ENCODE results near the gene SFTA2. TPM values are rescaled to one million over a fixed set of nuclear protein-coding genes. Genes with fewer than 3 reads are reported as not detected.

The SFTA2 gene
- total RNA-seq, 1 experiment from 2014 or later, result not detected

GRCh38 chr6:30886897-30887255 is 45.1 kb downstream of the SFTA2 start:
- Histone ChIP-seq H2BK15ac (ENCODE audit: low read depth, low read length) (no peak overlapping the region), H2AFZ (ENCODE audit: low read length) (no peak overlapping the region), H3K56ac (ENCODE audit: insufficient read length, low read depth, low read length) (no peak overlapping the region), H4K91ac (ENCODE audit: insufficient read length, low read depth, low read length) (no peak overlapping the region), H3K27ac (ENCODE audit: insufficient read length, low read depth, low read length) (no peak overlapping the region), H2BK12ac (ENCODE audit: insufficient read length, low read depth, low read length) (no peak overlapping the region), H2BK5ac (ENCODE audit: insufficient read length, low read length) (no peak overlapping the region), H3K9ac (ENCODE audit: extremely low read depth, insufficient read length, low read length) (no peak overlapping the region), H2BK20ac (ENCODE audit: low read depth, low read length, poor library complexity, severe bottlenecking) (no peak overlapping the region), H3K27me3 (ENCODE audit: insufficient read depth, low read length) (no peaks in the 10 kb centered on the region), H4K5ac (ENCODE audit: insufficient read length, low read depth, low read length) (no peak overlapping the region), H4K8ac (replicated peaks; ENCODE audit: insufficient read length, low read depth, low read length) (no peak overlapping the region), H3T11ph (ENCODE audit: low read length) (no peak overlapping the region), H3K4me2 (ENCODE audit: insufficient read depth, insufficient read length, low read length) (peak overlapping the region; percentile 42), H3K23me2 (ENCODE audit: insufficient read length, low read depth, low read length, poor library complexity, severe bottlenecking) (peaks cover 26% of the 10 kb centered on the region), H3K23ac (ENCODE audit: insufficient read length, low read depth, low read length) (no peak overlapping the region), H2AK5ac (ENCODE audit: insufficient read length, low read length) (no peak overlapping the region), H3K4ac (ENCODE audit: low read depth, low read length) (no peak overlapping the region), H3K18ac (ENCODE audit: insufficient read length, low read depth, low read length) (no peak overlapping the region), H3K9me3 (ENCODE audit: control insufficient read depth, low read depth, low read length) (no peaks in the 10 kb centered on the region), H3K4me1 (ENCODE audit: insufficient read depth, low read length) (peaks cover 4% of the 10 kb centered on the region; the same call in 1 of the 2 replicates), H3K79me2 (ENCODE audit: insufficient read depth, low read length) (peaks cover 18% of the 10 kb centered on the region; the same call in 1 of the 2 replicates), H2BK120ac (ENCODE audit: low read depth, low read length, poor library complexity, severe bottlenecking) (no peak overlapping the region), H3K14ac (ENCODE audit: insufficient read depth, low read length) (no peak overlapping the region), H3K79me1 (ENCODE audit: insufficient read depth, low read depth, low read length, poor library complexity, severe bottlenecking) (peaks cover 7% of the 10 kb centered on the region), H4K20me1 (ENCODE audit: control insufficient read depth, insufficient read depth, insufficient read length) (no peaks in the 10 kb centered on the region)
- Mint-ChIP-seq H3K27ac (peak overlapping the region; percentile 95 to 99 (median 98)), H3K4me3 (peak overlapping the region; percentile 72 to 90), H3K36me3 (ENCODE audit: insufficient read depth in 1 of 3, low read depth in 3 of 3) (peaks cover 22 to 52% (median 42%) of the 10 kb centered on the region in 3 experiments), H3K9me3 (no peaks in the 10 kb centered on the region), H3K27me3 (ENCODE audit: low read depth) (no peaks in the 10 kb centered on the region; the same call in 1 of the 2 replicates), H3K4me1 (peaks cover 63 to 65% of the 10 kb centered on the region in 2 experiments)
- no peak for DNase-seq
- no peak for TF ChIP-seq CTCF (conservative IDR thresholded peaks at IDR 0.05)

All from H9 (cell line).